ENCODE data around the gene B2M.
"Not testable (repeated sequence)": the region's sequence is repeated elsewhere in the genome, so short reads cannot be mapped to it uniquely, and the experiment has no call there.

Gene B2M

GRCh38 chr15:44726136-44726535 is 14.8 kb downstream of the B2M start:
- peak; percentile 40 for DNase-seq (ENCODE audit: low spot score)

GRCh38 chr15:44726568-44727484 is 15.5 kb downstream of the B2M start:
- peak; percentile 94 for DNase-seq (ENCODE audit: low spot score)

GRCh38 chr15:44727485-44728231 is 16.3 kb downstream of the B2M start:
- DNase-seq (ENCODE audit: low spot score) = peak; percentile 42

- not testable (repeated sequence) for DNase-seq (ENCODE audit: low spot score)
Observed at GRCh38 chr15:44728232-44728575, 16.9 kb downstream of the B2M start.

- peak; percentile 99 for DNase-seq (ENCODE audit: low spot score)
Observed at GRCh38 chr15:44728576-44729407, 17.5 kb downstream of the B2M start.

- peak; percentile 49 for DNase-seq (ENCODE audit: low spot score)
Observed at GRCh38 chr15:44729408-44730127, 18.3 kb downstream of the B2M start.

GRCh38 chr15:44734839-44735481 is 23.6 kb downstream of the B2M start:
- DNase-seq (ENCODE audit: low spot score) = no peak

GRCh38 chr15:44735482-44736180 is 24.3 kb downstream of the B2M start:
- DNase-seq (ENCODE audit: low spot score) = peak; percentile 63

GRCh38 chr15:44736181-44736765 is 25.0 kb downstream of the B2M start, which contains the start of gene TRIM69:
TRIM69 (plus strand) TSS chr15:44736528; CDS start chr15:44736705, 177 bp downstream.
- DNase-seq (ENCODE audit: low spot score) = no peak

- no peak for DNase-seq (ENCODE audit: low spot score)
Observed at GRCh38 chr15:44738340-44738984, 27.1 kb downstream of the B2M start.

GRCh38 chr15:44739222-44739847 is 28.0 kb downstream of the B2M start:
- not testable (repeated sequence) for DNase-seq (ENCODE audit: low spot score)

GRCh38 chr15:44743454-44743853 is 32.1 kb downstream of the B2M start:
- DNase-seq (ENCODE audit: low spot score) = not testable (repeated sequence)

GRCh38 chr15:44753345-44753744 is 42.0 kb downstream of the B2M start:
- no peak for DNase-seq (ENCODE audit: low spot score)

GRCh38 chr15:44763187-44763586 is 51.9 kb downstream of the B2M start:
- DNase-seq (ENCODE audit: low spot score) = no peak

GRCh38 chr15:44763848-44764247 is 52.5 kb downstream of the B2M start:
- no peak for DNase-seq (ENCODE audit: low spot score)

- DNase-seq (ENCODE audit: low spot score) = no peak
Observed at GRCh38 chr15:44765036-44765435, 53.7 kb downstream of the B2M start.
